ENCODE measurements around the gene OR52A1.

Gene OR52A1

DNA sequence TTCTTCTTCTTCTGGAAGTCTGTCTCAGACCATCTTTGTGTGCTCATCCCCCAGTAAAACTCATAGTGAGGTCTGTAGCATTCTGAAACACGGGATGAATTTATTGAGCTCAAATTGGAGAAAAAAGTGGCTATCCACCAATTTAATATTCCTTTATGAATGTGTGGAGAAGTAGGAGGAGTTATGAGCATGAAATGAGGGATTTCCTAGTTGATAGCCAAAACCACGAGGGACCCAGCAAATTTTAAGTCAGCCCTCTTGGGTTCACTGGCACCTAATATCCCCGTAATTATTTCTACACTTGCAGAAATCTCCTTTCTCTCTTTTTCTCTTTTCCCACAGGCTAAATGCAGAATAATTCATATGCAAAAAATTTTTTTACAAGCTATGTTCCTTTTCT, at the start of gene OR52A1:
TSS of gene OR52A1 (minus strand) at position 101 of the 400 bp plus-strand sequence. CDS start 2,388 bp downstream, outside the sequence.
- TF ChIP-seq, protein P1, sequence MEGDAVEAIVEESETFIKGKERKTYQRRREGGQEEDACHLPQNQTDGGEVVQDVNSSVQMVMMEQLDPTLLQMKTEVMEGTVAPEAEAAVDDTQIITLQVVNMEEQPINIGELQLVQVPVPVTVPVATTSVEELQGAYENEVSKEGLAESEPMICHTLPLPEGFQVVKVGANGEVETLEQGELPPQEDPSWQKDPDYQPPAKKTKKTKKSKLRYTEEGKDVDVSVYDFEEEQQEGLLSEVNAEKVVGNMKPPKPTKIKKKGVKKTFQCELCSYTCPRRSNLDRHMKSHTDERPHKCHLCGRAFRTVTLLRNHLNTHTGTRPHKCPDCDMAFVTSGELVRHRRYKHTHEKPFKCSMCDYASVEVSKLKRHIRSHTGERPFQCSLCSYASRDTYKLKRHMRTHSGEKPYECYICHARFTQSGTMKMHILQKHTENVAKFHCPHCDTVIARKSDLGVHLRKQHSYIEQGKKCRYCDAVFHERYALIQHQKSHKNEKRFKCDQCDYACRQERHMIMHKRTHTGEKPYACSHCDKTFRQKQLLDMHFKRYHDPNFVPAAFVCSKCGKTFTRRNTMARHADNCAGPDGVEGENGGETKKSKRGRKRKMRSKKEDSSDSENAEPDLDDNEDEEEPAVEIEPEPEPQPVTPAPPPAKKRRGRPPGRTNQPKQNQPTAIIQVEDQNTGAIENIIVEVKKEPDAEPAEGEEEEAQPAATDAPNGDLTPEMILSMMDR (IDR thresholded peaks at IDR 0.05; ENCODE audit: low read depth, low read length, missing control alignments): no peak

GRCh38 chr11:5203366-5203765, 48.8 kb upstream of the OR52A1 start:
- DNase-seq (ENCODE audit: low read depth): no peak
- no peak overlapping the region for H3K4me3 ChIP-seq (ENCODE audit: low read depth, low read length)
- TF ChIP-seq, protein P1 (IDR thresholded peaks at IDR 0.05; ENCODE audit: low read depth, low read length, missing control alignments): no peak

More for the DNA sequence above, at the start of gene OR52A1:
- DNase-seq (ENCODE audit: low read depth): no peak
- no peak within 1 kb of the TSS for H3K4me3 ChIP-seq (ENCODE audit: low read depth, low read length)

DNA sequence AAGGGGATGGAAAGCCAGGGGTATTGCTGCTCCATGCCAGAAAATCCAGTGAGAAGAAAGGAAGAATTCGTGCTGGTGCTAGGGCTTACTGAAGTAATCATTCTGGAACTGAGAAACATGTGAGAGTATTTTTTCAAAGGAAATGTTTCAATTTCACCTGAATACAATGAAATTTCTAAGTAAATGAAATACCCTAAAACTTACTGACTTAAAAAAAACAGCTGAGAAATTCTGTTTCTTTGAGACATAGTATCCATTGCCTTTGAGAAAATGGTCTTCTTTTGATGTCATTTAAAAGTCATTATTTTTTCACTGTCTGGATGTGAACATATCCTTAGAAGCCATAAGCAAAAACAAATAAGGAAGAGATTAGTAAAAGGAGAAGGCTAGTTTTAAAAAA, 46.0 kb upstream of the OR52A1 start, which contains the start of gene OR51V1:
TSS of gene OR51V1 (minus strand) at position 101 of the 400 bp plus-strand sequence. CDS start at position 101, 0 bp downstream.
- TF ChIP-seq, protein P1 (IDR thresholded peaks at IDR 0.05; ENCODE audit: low read depth, low read length, missing control alignments): no peak

DNA sequence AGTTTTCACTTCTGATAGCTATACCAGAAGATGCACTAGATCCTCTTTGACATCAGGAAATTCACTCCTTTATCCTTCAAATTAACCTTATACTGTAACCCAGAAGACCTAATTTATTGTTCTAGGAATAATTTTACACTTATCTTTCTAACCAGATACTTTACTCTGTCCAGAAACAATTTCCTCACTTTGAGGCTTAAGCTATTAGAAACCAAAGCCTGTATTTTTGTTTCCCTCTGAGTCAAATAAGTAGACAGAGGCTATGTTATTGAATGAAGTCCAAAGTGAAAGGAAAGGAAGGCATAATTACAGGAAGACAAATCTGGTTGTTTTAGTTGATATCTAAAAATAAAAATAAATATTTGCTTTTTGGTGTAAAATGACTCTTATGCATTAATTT, 43.7 kb upstream of the OR52A1 start:
- H3K4me3 ChIP-seq (ENCODE audit: low read depth, low read length): no peak overlapping the region
- DNase-seq (ENCODE audit: low read depth): no peak
- TF ChIP-seq, protein P1 (IDR thresholded peaks at IDR 0.05; ENCODE audit: low read depth, low read length, missing control alignments): no peak

More for the DNA sequence above, 46.0 kb upstream of the OR52A1 start, which contains the start of gene OR51V1:
- H3K4me3 ChIP-seq (ENCODE audit: low read depth, low read length): no peak within 1 kb of the TSS
- DNase-seq (ENCODE audit: low read depth): no peak

DNA sequence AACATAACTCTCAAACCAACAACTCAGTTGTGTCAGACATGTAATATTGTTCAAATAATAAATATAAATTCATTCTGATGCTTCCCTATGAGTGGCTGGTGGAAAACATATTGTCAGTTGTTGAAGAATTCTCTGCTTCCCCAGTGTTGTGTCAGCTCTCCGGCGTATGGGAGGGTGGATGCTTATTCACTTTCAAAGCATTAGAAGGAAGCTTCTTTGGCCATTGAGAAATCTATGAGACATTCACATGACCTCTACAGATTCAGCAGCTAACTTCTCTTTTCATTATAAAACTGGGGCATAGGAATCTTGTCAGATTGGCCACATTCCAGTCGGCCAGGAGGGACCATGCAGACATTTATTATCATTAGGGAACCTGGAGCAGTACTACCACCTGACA, 43.0 kb upstream of the OR52A1 start:
- H3K4me3 ChIP-seq (ENCODE audit: low read depth, low read length): no peak overlapping the region
- no peak for DNase-seq (ENCODE audit: low read depth)
- TF ChIP-seq, protein P1 (IDR thresholded peaks at IDR 0.05; ENCODE audit: low read depth, low read length, missing control alignments): no peak

- no peak for DNase-seq (ENCODE audit: low read depth)
- no peak overlapping the region for H3K4me3 ChIP-seq (ENCODE audit: low read depth, low read length)
- TF ChIP-seq, protein P1 (IDR thresholded peaks at IDR 0.05; ENCODE audit: low read depth, low read length, missing control alignments): no peak
These were observed 42.2 kb upstream of the OR52A1 start for GRCh38 chr11:5196731-5197130.

DNA sequence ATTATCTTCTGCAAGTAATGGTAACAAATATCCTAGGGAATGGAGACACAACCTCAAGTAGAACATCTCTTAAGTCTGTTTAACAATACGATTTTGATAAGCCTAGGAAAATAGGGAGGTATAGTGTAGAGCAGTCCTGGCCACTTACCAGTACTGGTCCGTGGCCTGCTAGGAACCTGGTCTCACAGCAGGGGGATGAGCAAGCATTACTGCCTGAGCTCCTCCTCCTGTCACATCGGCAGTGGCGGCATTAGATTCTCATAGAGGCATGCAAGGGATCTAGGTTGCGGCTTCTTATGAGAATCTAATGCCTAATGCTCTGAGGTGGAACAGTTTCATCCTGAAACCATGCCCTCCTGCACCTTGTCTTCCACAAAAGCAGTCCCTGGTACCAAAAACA, 41.5 kb upstream of the OR52A1 start:
- no peak for DNase-seq (ENCODE audit: low read depth)
- TF ChIP-seq, protein P1 (IDR thresholded peaks at IDR 0.05; ENCODE audit: low read depth, low read length, missing control alignments): no peak
- H3K4me3 ChIP-seq (ENCODE audit: low read depth, low read length): no peak overlapping the region

All from GM12864 (cell line).